Neuronal stem cell (in vitro differentiated cells): ENCODE measurements around the gene SFXN5.

ENCODE experiments used
- DNase-seq: peaks from one replicate; pipeline ENCODE4 v3.0.0-alpha.2; 2013; ENCODE audit warnings: low spot score
- H2AFZ ChIP-seq: one replicate; pipeline ENCODE4 v1.6.1; 2013; ENCODE audit warnings: mild to moderate bottlenecking, low read length, inconsistent platforms
- H2AK5ac ChIP-seq: 2 replicates; pipeline ENCODE4 v1.6.1; 2013; ENCODE audit warnings: low read depth, mild to moderate bottlenecking, inconsistent platforms, low read length, moderate library complexity, mixed read lengths
- H2BK120ac ChIP-seq: 2 replicates; pipeline ENCODE4 v1.6.1; 2013; ENCODE audit warnings: low read depth, mild to moderate bottlenecking, inconsistent platforms, low read length, moderate library complexity, mixed read lengths
- H2BK12ac ChIP-seq: one replicate; pipeline ENCODE4 v1.6.1; 2013; ENCODE audit warnings: low read length, inconsistent platforms
- H2BK15ac ChIP-seq: 2 replicates; pipeline ENCODE4 v1.6.1; 2013; ENCODE audit warnings: mild to moderate bottlenecking, low read length, inconsistent platforms, mixed read lengths
- H2BK5ac ChIP-seq: one replicate; pipeline ENCODE4 v1.6.1; 2013; ENCODE audit warnings: inconsistent platforms, mild to moderate bottlenecking, low read length, moderate library complexity
- H3K14ac ChIP-seq: one replicate; pipeline ENCODE4 v1.6.1; 2013; ENCODE audit warnings: low read length, inconsistent platforms
- H3K18ac ChIP-seq: 2 replicates; pipeline ENCODE4 v1.6.1; 2013; ENCODE audit warnings: low read length, inconsistent platforms
- H3K23ac ChIP-seq: 2 replicates; pipeline ENCODE4 v1.6.1; 2013; ENCODE audit warnings: low read depth, mild to moderate bottlenecking, mixed read lengths, low read length, inconsistent platforms; ENCODE audit not compliant: poor library complexity
- H3K27ac ChIP-seq: replicated peaks from 3 replicates; pipeline ENCODE4 v1.5.1; 2013; ENCODE audit warnings: low read length, inconsistent platforms
- H3K27me3 ChIP-seq, 3 experiments: 2 replicates each; pipeline ENCODE4 v1.6.1; 2013; ENCODE audit warnings: low read length in 3 of 3, mild to moderate bottlenecking in 2 of 3, inconsistent platforms in 1 of 3, low read depth in 1 of 3, mixed read lengths in 1 of 3, moderate library complexity in 1 of 3; ENCODE audit not compliant: control insufficient read depth in 3 of 3, insufficient read depth in 3 of 3
- H3K36me3 ChIP-seq, 2 donors: replicated peaks in 1 of 2; 2 replicates each; pipeline ENCODE4 v1.6.1; 2013; ENCODE audit warnings: low read length in 2 of 2; ENCODE audit not compliant: control insufficient read depth in 2 of 2, insufficient read depth in 2 of 2
- H3K4ac ChIP-seq: 2 replicates; pipeline ENCODE4 v1.6.1; 2013; ENCODE audit warnings: inconsistent platforms, mild to moderate bottlenecking, low read length, moderate library complexity
- H3K4me1 ChIP-seq, 2 donors: 1 replicate in 1 of 2; 2 replicates in 1 of 2; pipeline ENCODE4 v1.6.1; 2013; ENCODE audit warnings: low read length in 2 of 2, low read depth in 1 of 2; ENCODE audit not compliant: control insufficient read depth in 2 of 2, insufficient read depth in 1 of 2
- H3K4me2 ChIP-seq: one replicate; pipeline ENCODE4 v1.6.1; 2013; ENCODE audit warnings: mild to moderate bottlenecking, low read length, inconsistent platforms; ENCODE audit not compliant: insufficient read depth, poor library complexity, severe bottlenecking
- H3K4me3 ChIP-seq, 2 donors: 2 replicates each; pipeline ENCODE4 v1.5.1; 2013; ENCODE audit warnings: low read length in 2 of 2, mild to moderate bottlenecking in 2 of 2, inconsistent platforms in 1 of 2, moderate library complexity in 1 of 2
- H3K79me1 ChIP-seq: one replicate; pipeline ENCODE4 v1.6.1; 2013; ENCODE audit warnings: low read depth, mild to moderate bottlenecking, inconsistent platforms, low read length, moderate library complexity
- H3K9ac ChIP-seq: one replicate; pipeline ENCODE4 v1.6.1; 2013; ENCODE audit warnings: mild to moderate bottlenecking, low read depth, low read length, inconsistent platforms; ENCODE audit not compliant: poor library complexity
- H3K9me3 ChIP-seq, 2 donors: replicated peaks in 1 of 2; 2 replicates each; pipeline versions ENCODE3 to v1.6.1; 2013; ENCODE audit warnings: low read length in 2 of 2, mild to moderate bottlenecking in 2 of 2, inconsistent platforms in 1 of 2, low read depth in 1 of 2, mixed read lengths in 1 of 2, moderate library complexity in 1 of 2; ENCODE audit not compliant: control insufficient read depth in 2 of 2, insufficient read depth in 1 of 2
- H4K8ac ChIP-seq: one replicate; pipeline ENCODE4 v1.6.1; 2013; ENCODE audit warnings: low read depth, mild to moderate bottlenecking, inconsistent platforms, low read length, moderate library complexity
- H4K91ac ChIP-seq: one replicate; pipeline ENCODE4 v1.6.1; 2013; ENCODE audit warnings: low read length, low read depth, mild to moderate bottlenecking, inconsistent platforms; ENCODE audit not compliant: poor library complexity
- whole genome bisulfite sequencing, 2 donors: extraction: QIAGEN DNeasy Blood & Tissue Kit; methylation state at CpG; one replicate each; pipeline ENCODE4 v1.1.7; 2013; ENCODE audit warnings: missing lambda C conversion rate in 2 of 2, mixed read lengths in 1 of 2; ENCODE audit not compliant: insufficient read length in 2 of 2, insufficient replicate concordance in 1 of 2; ENCODE audit errors: extremely low coverage in 2 of 2; 5-methylcytosine and 5-hydroxymethylcytosine counted together

SFXN5 gene

DNA sequence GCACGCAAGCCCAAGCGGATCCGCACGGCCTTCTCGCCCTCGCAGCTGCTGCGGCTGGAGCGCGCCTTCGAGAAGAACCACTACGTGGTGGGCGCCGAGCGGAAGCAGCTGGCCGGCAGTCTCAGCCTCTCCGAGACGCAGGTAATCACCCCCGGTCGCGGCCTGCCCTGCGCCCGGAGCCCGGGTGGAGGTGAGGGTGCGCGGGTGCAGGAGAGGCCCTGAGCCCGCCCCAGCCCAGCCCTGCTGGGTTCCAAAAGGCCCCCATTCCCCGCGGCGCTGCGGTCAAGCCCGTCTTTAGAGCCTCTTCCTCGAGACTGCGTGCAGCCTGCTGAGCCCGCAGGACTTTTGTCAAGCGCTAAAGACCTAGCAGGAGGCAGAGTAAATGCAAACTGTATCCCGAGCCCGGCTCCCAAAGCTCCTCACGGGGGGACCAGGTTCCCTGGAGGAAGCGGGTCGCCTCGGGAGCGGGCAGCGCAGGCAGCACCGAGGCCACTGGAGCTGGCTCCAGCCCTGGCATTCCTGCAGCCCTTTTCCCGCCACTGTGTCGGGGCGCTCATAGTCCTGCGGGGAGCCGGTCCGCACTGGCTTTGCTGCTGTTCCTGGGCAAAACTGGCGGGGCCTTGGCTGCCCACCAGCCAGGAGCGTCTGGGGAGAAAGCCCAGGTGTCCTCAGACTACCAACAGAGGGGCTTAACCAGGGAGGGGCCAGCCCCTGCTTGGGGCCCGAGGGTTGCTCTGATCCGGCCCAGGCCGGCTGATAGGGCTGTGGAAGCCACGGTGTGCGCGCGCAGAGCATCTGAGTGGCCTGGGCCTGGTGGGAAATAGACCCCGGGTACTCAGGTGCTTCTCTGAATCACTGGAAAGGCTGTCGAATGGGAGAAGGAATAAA is 146.9 kb downstream of the SFXN5 start:
- no peak overlapping the region for H3K27ac ChIP-seq
- peaks cover 5 to 17% of the 10 kb centered on the region in 2 donors for H3K4me1 ChIP-seq
- H2BK15ac ChIP-seq: peak overlapping the region; percentile 40

DNA sequence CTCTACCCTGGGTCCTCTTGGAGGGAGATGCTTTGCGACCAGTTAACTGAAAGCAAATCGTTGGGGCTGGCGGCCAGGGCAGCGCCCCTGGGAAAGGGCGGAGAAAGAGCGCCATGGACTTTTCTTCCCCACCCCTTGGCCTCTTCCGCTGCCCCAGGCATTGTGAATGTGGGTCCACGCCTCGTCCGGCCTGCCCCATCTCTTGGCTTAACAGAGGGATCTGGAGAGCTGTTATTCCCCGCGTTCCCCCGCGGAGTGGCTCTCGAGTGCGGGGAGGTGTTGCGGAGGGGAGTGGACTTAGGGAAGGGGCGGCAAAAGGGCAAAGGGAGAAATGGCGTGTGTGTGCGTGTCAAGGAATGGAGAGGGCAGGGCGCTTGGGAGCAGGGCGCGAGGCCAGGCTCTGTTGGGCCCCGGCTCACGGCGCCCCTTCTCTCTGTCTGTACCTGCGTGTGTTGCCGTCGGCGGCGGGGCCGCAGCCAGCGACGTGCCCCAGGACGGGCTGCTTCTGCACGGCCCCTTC is 147.6 kb downstream of the SFXN5 start:
- Histone ChIP-seq H4K8ac (no peak overlapping the region), H3K4me3 (peak overlapping the region in 1 of 2 donors; percentile 66)
- DNase-seq: no peak

More for the DNA sequence above, 146.9 kb downstream of the SFXN5 start:
- Histone ChIP-seq H3K14ac (no peak overlapping the region), H3K4me2 (peak overlapping the region; percentile 67), H3K4me3 (peak overlapping the region in 1 of 2 donors; percentile 66), H2BK5ac (peak overlapping the region; percentile 11), H4K8ac (no peak overlapping the region), H3K18ac (peak overlapping the region; percentile 92), H4K91ac (no peak overlapping the region), H2BK120ac (no peak overlapping the region), H2AK5ac (peak overlapping the region; percentile 68), H3K9ac (peak overlapping the region; percentile 65), H2AFZ (peak overlapping the region; percentile 94), H3K23ac (peak overlapping the region; percentile 45), H3K27me3 (peaks cover 26 to 100% (median 92%) of the 10 kb centered on the region in 3 experiments), H3K4ac (no peak overlapping the region), H3K79me1 (peaks cover 7% of the 10 kb centered on the region), H3K9me3 (peaks cover 7% of the 10 kb centered on the region in 2 donors), H2BK12ac (no peak overlapping the region), H3K36me3 (peaks cover 0 to 2% of the 10 kb centered on the region in 2 donors)
- WGBS, 2 donors: no CpG with 5 or more reads among the region's 61 CpGs
- DNase-seq: no peak

DNA sequence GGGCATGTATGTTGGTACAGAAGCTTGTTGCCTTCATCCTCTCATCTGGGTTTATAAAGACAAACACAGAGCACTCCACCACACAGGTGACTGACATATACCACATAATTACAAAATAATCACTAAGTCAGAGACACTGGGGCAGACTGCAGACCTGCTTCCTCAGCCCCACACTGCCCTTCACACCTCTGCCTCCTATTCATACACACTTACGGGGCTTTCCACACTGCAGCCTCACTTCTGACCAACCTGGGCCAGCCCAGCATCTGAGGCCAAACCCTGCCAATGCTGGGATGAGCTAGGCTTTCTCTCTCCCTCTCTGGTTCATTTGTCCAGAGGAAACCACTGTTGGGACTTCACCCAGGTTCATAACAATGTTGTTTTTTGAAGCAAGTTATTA is 149.7 kb downstream of the SFXN5 start:
- H3K27me3 ChIP-seq: peaks cover 33 to 98% (median 90%) of the 10 kb centered on the region in 3 experiments
- no peak overlapping the region for H4K8ac ChIP-seq
- peaks cover 8 to 20% of the 10 kb centered on the region in 2 donors for H3K4me1 ChIP-seq
- H3K9ac ChIP-seq: no peak overlapping the region
- no peak overlapping the region for H3K23ac ChIP-seq
- H3K4me3 ChIP-seq: no peak overlapping the region
- no peak overlapping the region for H3K4ac ChIP-seq
- H3K36me3 ChIP-seq: peaks cover 0 to 2% of the 10 kb centered on the region in 2 donors
- H3K4me2 ChIP-seq: no peak overlapping the region
- no peak overlapping the region for H2AK5ac ChIP-seq
- no CpG with 5 or more reads among the region's 1 CpG for WGBS, 2 donors
- peaks cover 10% of the 10 kb centered on the region for H3K79me1 ChIP-seq
- no peak overlapping the region for H2BK5ac ChIP-seq
- no peak overlapping the region for H2AFZ ChIP-seq
- DNase-seq: no peak
- no peak overlapping the region for H2BK120ac ChIP-seq
- H4K91ac ChIP-seq: no peak overlapping the region
- no peak overlapping the region for H3K18ac ChIP-seq
- H3K9me3 ChIP-seq: peaks cover 7% of the 10 kb centered on the region in 2 donors
- no peak overlapping the region for H3K14ac ChIP-seq
- H3K27ac ChIP-seq: no peak overlapping the region
- no peak overlapping the region for H2BK15ac ChIP-seq
- no peak overlapping the region for H2BK12ac ChIP-seq

More for the DNA sequence above, 147.6 kb downstream of the SFXN5 start:
- Histone ChIP-seq H2BK15ac (peak overlapping the region; percentile 40), H3K14ac (no peak overlapping the region), H3K4ac (no peak overlapping the region), H4K91ac (no peak overlapping the region), H3K79me1 (peaks cover 7% of the 10 kb centered on the region), H3K9me3 (peaks cover 7% of the 10 kb centered on the region in 2 donors), H2AFZ (peak overlapping the region; percentile 94), H2AK5ac (peak overlapping the region; percentile 68), H3K27ac (no peak overlapping the region), H3K27me3 (peaks cover 26 to 100% (median 93%) of the 10 kb centered on the region in 3 experiments), H3K23ac (peak overlapping the region; percentile 45), H3K4me2 (peak overlapping the region; percentile 67), H3K36me3 (peaks cover 0 to 2% of the 10 kb centered on the region in 2 donors), H2BK120ac (no peak overlapping the region), H3K4me1 (peaks cover 5 to 18% of the 10 kb centered on the region in 2 donors), H2BK5ac (peak overlapping the region; percentile 11), H3K18ac (peak overlapping the region; percentile 92), H2BK12ac (no peak overlapping the region), H3K9ac (peak overlapping the region; percentile 65)
- no CpG with 5 or more reads among the region's 36 CpGs for WGBS, 2 donors
